ENCODE data around the gene WDR33.

Gene WDR33

DNA sequence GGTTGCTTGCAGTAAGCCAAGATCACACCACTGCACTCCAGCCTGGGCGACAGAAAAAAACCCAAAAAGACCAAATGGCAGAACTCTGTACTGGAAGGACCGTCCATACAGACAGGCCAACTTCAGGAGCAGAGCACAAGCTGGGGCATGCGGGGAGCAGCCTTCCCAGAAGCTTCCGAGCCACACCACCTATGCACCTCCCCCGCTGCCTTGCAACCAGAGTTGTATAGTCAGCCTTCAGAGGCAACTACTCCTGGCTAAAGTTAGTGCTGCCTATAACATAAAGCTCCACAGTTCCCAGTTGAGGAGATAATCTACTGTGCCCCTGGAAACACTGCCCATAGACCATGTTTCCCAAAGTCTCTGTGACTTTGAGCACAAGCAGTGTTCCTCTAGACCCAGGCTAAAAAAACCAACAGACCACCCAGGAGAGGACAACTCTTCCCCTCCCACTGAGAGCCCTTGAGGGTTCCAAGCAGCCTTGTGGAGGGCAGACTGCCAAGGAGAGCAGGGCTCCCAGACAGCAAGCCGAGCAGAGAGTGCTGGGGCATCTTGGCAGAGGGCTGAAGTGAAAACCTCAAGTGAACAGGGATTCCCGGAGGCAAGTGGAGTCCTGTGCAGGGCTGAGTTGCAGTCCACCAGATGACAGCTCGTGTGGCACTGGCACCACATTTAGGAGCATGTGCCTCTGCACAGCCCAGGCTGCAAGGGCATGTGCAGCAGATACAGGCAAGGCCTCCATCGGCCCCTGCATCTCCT is 102.9 kb downstream of the WDR33 start:
- peaks cover 22% of the 10 kb centered on the region for H3K79me2 ChIP-seq (ENCODE audit: insufficient read depth, low read length)
- H2AFZ ChIP-seq (ENCODE audit: low read depth, low read length), result no peak overlapping the region
- H3K36me3 ChIP-seq (ENCODE audit: insufficient read depth, low read length), result peaks cover 64% of the 10 kb centered on the region
- no peak for ATAC-seq (ENCODE audit: insufficient read depth, low read depth)
- H4K20me1 ChIP-seq (ENCODE audit: insufficient read depth, low read length), result peaks cover 4% of the 10 kb centered on the region; the same call in 1 of the 2 replicates
- no peak overlapping the region for H3K9ac ChIP-seq (ENCODE audit: low read depth, low read length)
- H3K27ac ChIP-seq (ENCODE audit: low read length), result no peak overlapping the region
- H3K4me3 ChIP-seq (ENCODE audit: low read depth in 1 of 2, low read length in 2 of 2), result no peak overlapping the region
- no peak for DNase-seq
- H3K9me3 ChIP-seq (ENCODE audit: insufficient read depth, low read length, severe bottlenecking), result no peaks in the 10 kb centered on the region
- H3K27me3 ChIP-seq (ENCODE audit: insufficient read depth, low read length, poor library complexity), result no peaks in the 10 kb centered on the region
- TF ChIP-seq EZH2 (IDR thresholded peaks at IDR 0.05; ENCODE audit: borderline replicate concordance, low read depth, low read length, severe bottlenecking), result no peak
- TF ChIP-seq, protein P1, sequence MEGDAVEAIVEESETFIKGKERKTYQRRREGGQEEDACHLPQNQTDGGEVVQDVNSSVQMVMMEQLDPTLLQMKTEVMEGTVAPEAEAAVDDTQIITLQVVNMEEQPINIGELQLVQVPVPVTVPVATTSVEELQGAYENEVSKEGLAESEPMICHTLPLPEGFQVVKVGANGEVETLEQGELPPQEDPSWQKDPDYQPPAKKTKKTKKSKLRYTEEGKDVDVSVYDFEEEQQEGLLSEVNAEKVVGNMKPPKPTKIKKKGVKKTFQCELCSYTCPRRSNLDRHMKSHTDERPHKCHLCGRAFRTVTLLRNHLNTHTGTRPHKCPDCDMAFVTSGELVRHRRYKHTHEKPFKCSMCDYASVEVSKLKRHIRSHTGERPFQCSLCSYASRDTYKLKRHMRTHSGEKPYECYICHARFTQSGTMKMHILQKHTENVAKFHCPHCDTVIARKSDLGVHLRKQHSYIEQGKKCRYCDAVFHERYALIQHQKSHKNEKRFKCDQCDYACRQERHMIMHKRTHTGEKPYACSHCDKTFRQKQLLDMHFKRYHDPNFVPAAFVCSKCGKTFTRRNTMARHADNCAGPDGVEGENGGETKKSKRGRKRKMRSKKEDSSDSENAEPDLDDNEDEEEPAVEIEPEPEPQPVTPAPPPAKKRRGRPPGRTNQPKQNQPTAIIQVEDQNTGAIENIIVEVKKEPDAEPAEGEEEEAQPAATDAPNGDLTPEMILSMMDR (IDR thresholded peaks at IDR 0.05; ENCODE audit: borderline replicate concordance, extremely low read depth, low read length, poor library complexity, severe bottlenecking), result no peak
- no peak overlapping the region for H3K4me2 ChIP-seq (ENCODE audit: insufficient read depth, low read length)
- H3K4me1 ChIP-seq (ENCODE audit: insufficient read depth, low read length), result peaks cover 18% of the 10 kb centered on the region

DNA sequence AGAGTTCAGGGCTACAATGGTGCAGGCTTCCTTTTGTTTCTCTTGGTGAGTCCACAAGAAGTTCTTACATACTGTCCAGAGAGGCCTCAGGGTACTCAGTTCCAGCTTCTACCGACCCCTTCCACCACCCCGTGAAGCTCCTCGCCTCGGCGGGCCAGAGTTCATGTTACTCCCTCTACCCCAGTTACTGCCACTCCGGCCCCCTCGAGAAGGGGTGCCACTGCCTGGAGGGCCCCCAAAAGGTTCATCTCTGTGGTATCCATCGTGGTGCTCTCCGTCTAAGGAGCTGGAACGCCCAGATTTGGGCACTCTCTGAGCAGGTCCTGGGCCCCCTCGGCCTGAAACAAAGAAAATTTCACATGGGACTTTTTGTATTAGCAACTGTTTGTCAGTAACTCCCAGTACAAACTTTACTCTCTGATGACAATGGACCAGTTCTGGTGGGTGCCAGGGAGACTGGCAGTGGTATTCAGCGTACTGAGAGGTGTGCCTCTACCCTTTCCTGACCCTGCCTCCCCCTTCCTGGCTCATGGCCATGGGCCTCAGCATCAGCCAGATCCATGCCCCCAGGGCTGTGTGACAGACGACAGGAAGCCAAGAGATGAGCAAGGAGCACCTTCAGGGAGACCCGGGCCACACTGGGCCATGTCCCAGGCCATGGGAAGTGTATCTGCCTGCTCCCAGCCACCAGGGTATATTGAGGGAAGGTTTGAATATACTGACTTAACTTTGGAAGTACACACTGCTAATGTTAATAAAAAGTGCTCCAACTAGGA is 104.6 kb downstream of the WDR33 start:
- no peak overlapping the region for H3K9ac ChIP-seq (ENCODE audit: low read depth, low read length)
- TF ChIP-seq, protein P1 (IDR thresholded peaks at IDR 0.05; ENCODE audit: borderline replicate concordance, extremely low read depth, low read length, poor library complexity, severe bottlenecking), result no peak
- TF ChIP-seq EZH2 (IDR thresholded peaks at IDR 0.05; ENCODE audit: borderline replicate concordance, low read depth, low read length, severe bottlenecking), result no peak
- H3K9me3 ChIP-seq (ENCODE audit: insufficient read depth, low read length, severe bottlenecking), result no peaks in the 10 kb centered on the region
- no peak for ATAC-seq (ENCODE audit: insufficient read depth, low read depth)
- no peak for DNase-seq
- no peak overlapping the region for H3K27ac ChIP-seq (ENCODE audit: low read length)
- H4K20me1 ChIP-seq (ENCODE audit: insufficient read depth, low read length), result peaks cover 5% of the 10 kb centered on the region; the same call in 1 of the 2 replicates
- no peak overlapping the region for H3K4me2 ChIP-seq (ENCODE audit: insufficient read depth, low read length)
- no peak overlapping the region for H3K4me3 ChIP-seq (ENCODE audit: low read depth in 1 of 2, low read length in 2 of 2)
- H2AFZ ChIP-seq (ENCODE audit: low read depth, low read length), result no peak overlapping the region
- peaks cover 39% of the 10 kb centered on the region for H3K79me2 ChIP-seq (ENCODE audit: insufficient read depth, low read length)
- peaks cover 67% of the 10 kb centered on the region for H3K36me3 ChIP-seq (ENCODE audit: insufficient read depth, low read length)
- H3K27me3 ChIP-seq (ENCODE audit: insufficient read depth, low read length, poor library complexity), result no peaks in the 10 kb centered on the region
- peaks cover 28% of the 10 kb centered on the region for H3K4me1 ChIP-seq (ENCODE audit: insufficient read depth, low read length)

DNA sequence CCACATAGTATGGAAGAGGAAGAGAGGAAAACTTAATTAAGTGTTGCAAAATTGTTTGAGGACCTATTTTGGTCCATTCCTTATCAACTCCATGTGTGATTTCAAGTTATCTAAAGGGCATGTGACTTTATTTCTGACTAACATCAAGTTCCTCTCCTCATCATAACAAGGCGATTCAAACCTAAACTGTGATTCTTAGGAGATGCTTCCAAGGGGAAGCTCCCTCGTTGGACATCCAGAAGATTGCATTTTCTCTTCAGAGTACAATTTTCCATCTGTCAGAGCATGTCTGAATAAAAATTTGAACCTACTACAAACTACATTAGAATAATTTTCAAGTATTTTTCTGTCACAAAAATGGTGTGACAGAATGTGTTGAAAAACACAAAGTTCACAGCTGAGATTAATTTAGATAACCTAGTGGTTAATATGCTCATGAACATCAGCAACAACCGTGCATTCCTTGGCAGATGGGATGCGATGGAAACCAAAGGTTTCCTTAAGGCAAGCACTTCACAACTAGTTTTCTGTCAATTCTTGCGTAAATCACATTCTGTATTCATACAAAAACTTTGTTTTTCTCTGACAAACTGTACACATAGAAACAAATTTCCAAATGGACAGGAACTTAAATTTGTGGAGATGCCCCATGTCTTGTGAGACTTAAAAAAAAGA is 105.4 kb downstream of the WDR33 start:
- Histone ChIP-seq H2AFZ (ENCODE audit: low read depth, low read length) (no peak overlapping the region), H3K27ac (ENCODE audit: low read length) (no peak overlapping the region), H3K9ac (ENCODE audit: low read depth, low read length) (no peak overlapping the region), H3K9me3 (ENCODE audit: insufficient read depth, low read length, severe bottlenecking) (no peaks in the 10 kb centered on the region), H3K4me1 (ENCODE audit: insufficient read depth, low read length) (peaks cover 34% of the 10 kb centered on the region), H3K4me2 (ENCODE audit: insufficient read depth, low read length) (no peak overlapping the region), H3K4me3 (ENCODE audit: low read depth in 1 of 2, low read length in 2 of 2) (no peak overlapping the region), H3K79me2 (ENCODE audit: insufficient read depth, low read length) (peaks cover 45% of the 10 kb centered on the region), H3K27me3 (ENCODE audit: insufficient read depth, low read length, poor library complexity) (no peaks in the 10 kb centered on the region), H3K36me3 (ENCODE audit: insufficient read depth, low read length) (peaks cover 63% of the 10 kb centered on the region), H4K20me1 (ENCODE audit: insufficient read depth, low read length) (peaks cover 5% of the 10 kb centered on the region; the same call in 1 of the 2 replicates)
- TF ChIP-seq, protein P1 (IDR thresholded peaks at IDR 0.05; ENCODE audit: borderline replicate concordance, extremely low read depth, low read length, poor library complexity, severe bottlenecking), result no peak
- DNase-seq, result no peak
- ATAC-seq (ENCODE audit: insufficient read depth, low read depth), result no peak

Data from DND-41 (cell line).